HCT116 (cell line): ENCODE results near the gene LCA5L. TPM values are rescaled to one million over a fixed set of nuclear protein-coding genes. Genes with fewer than 3 reads are reported as not detected.

Source experiments
- ATAC-seq: fragments of 200-7000 bp; cut with Tn5 transposase; 2 replicates; pipeline ENCODE4 v1.9.1; 2020; ENCODE audit warnings: mild to moderate bottlenecking, moderate library complexity
- BruUV-seq: library from RNA; stranded (reverse); fragments of 400-500 nt; replicated peaks from 2 replicates; lab custom pipeline; 2021; lab: Mats Ljungman, UMichigan
- CTCF ChIA-PET: fragments of 300-600 bp; sonication (Branson Sonifier 250); formaldehyde crosslinking; loops from one replicate; lab custom pipeline; 2021; ENCODE audit warnings: antibody characterized with exemption; lab: Charles Lee
- POLR2A ChIA-PET: fragments of 300-600, 350-600 bp; sonication (Branson Sonifier 250); formaldehyde crosslinking; loops from one replicate; lab custom pipeline; 2021; ENCODE audit warnings: antibody characterized with exemption; lab: Charles Lee
- RAD21 ChIA-PET, 2 experiments: fragments of 300-600 bp; sonication (Branson Sonifier 250); formaldehyde crosslinking; loops; one replicate each; lab custom pipeline; 2023; ENCODE audit warnings: low total read pairs in 2 of 2; ENCODE audit not compliant: uncharacterized antibody in 2 of 2, unreplicated experiment in 2 of 2, low non-redundant PET in 1 of 2; lab: Charles Lee
- DNase-seq: peaks from one replicate; pipeline ENCODE4 v3.0.0-alpha.2; 2010; ENCODE audit warnings: low read depth, low spot score
- H2AFZ ChIP-seq: fragments of 200-600 bp; shearing (Covaris generic), sonication (generic); 2 replicates; pipeline ENCODE4 v1.6.1; 2017; ENCODE audit warnings: low read depth, mixed run types, mixed read lengths, antibody characterized with exemption, low read length; ENCODE audit not compliant: poor library complexity, severe bottlenecking
- H3K27ac ChIP-seq: 2 replicates; pipeline ENCODE4 v1.5.1; 2012; ENCODE audit warnings: low read depth, low read length
- H3K27me3 ChIP-seq: fragments of 200-600 bp; sonication (generic); 2 replicates; pipeline ENCODE4 v1.6.1; 2016; ENCODE audit warnings: mixed run types, low read length, mixed read lengths; ENCODE audit not compliant: insufficient read depth
- H3K36me3 ChIP-seq, 2 experiments: fragments of 200-500 bp in 1 of 2; fragments of 200-600 bp in 1 of 2; sonication (Bioruptor generic) in 1 of 2; sonication (generic) in 1 of 2; 2 replicates each; pipeline versions ENCODE4 v1.5.1 to v1.6.1; 2014 to 2016; ENCODE audit warnings: low read length in 2 of 2, inconsistent platforms in 1 of 2, mixed read lengths in 1 of 2, mixed run types in 1 of 2; ENCODE audit not compliant: insufficient read depth in 2 of 2, control insufficient read depth in 1 of 2
- H3K4me1 ChIP-seq, 2 experiments: fragments of 200-600 bp in 1 of 2; sonication (generic) in 1 of 2; 2 replicates each; pipeline versions ENCODE4 v1.5.1 to v1.6.1; 2012 to 2017; ENCODE audit warnings: low read length in 2 of 2, inconsistent platforms in 1 of 2, mild to moderate bottlenecking in 1 of 2, mixed read lengths in 1 of 2, mixed run types in 1 of 2, moderate library complexity in 1 of 2; ENCODE audit not compliant: insufficient read depth in 2 of 2, control insufficient read depth in 1 of 2
- H3K4me2 ChIP-seq: fragments of 200-600 bp; sonication (generic); 2 replicates; pipeline ENCODE4 v1.6.1; 2017; ENCODE audit warnings: mixed run types, low read length, mixed read lengths
- H3K4me3 ChIP-seq, 2 experiments: fragments of 200-600 bp in 1 of 2; sonication (generic) in 1 of 2; replicated peaks in 1 of 2; 2 replicates each; pipeline ENCODE4 v1.5.1; 2011 to 2016; ENCODE audit warnings: low read length in 2 of 2, control low read depth in 1 of 2, low read depth in 1 of 2, mild to moderate bottlenecking in 1 of 2, mixed read lengths in 1 of 2, mixed run types in 1 of 2
- H3K79me2 ChIP-seq: fragments of 200-600 bp; sonication (generic); 2 replicates; pipeline ENCODE4 v1.6.1; 2017; ENCODE audit warnings: mild to moderate bottlenecking, mixed run types, low read length, moderate library complexity, mixed read lengths; ENCODE audit not compliant: insufficient read depth
- H3K9ac ChIP-seq: fragments of 200-600 bp; sonication (generic); 2 replicates; pipeline ENCODE4 v1.6.1; 2016; ENCODE audit warnings: low read length, mixed read lengths
- H3K9me2 ChIP-seq: fragments of 200-600 bp; sonication (generic), shearing (Covaris generic); 2 replicates; pipeline ENCODE4 v1.6.1; 2017; ENCODE audit warnings: mixed run types, mild to moderate bottlenecking, moderate library complexity; ENCODE audit not compliant: insufficient read depth
- H3K9me3 ChIP-seq, 2 experiments: fragments of 200-500 bp in 1 of 2; fragments of 200-600 bp in 1 of 2; sonication (Bioruptor generic) in 1 of 2; sonication (generic) in 1 of 2; 2 replicates each; pipeline ENCODE4 v1.6.1; 2014 to 2017; ENCODE audit warnings: low read length in 2 of 2, mixed read lengths in 2 of 2, inconsistent platforms in 1 of 2, low read depth in 1 of 2, mild to moderate bottlenecking in 1 of 2, mixed run types in 1 of 2, moderate library complexity in 1 of 2; ENCODE audit not compliant: control insufficient read depth in 1 of 2, insufficient read depth in 1 of 2
- H4K20me1 ChIP-seq: fragments of 200-600 bp; sonication (generic), shearing (Covaris generic); 2 replicates; pipeline ENCODE4 v1.6.1; 2017; ENCODE audit warnings: mixed run types, mild to moderate bottlenecking, moderate library complexity; ENCODE audit not compliant: insufficient read depth
- CBX3 ChIP-seq: IDR thresholded peaks from 2 replicates; pipeline ENCODE4 v1.6.1; 2012; ENCODE audit warnings: low read depth
- CEBPB ChIP-seq: IDR thresholded peaks from 2 replicates; pipeline ENCODE4 v1.6.1; 2012; ENCODE audit warnings: low read depth
- EGR1 ChIP-seq: IDR thresholded peaks from 2 replicates; pipeline ENCODE4 v1.6.1; 2012; ENCODE audit warnings: low read depth
- ELF1 ChIP-seq: IDR thresholded peaks from 2 replicates; pipeline ENCODE4 v1.6.1; 2012; ENCODE audit warnings: low read depth, borderline replicate concordance
- EZH2 ChIP-seq: fragments of 200-600 bp; sonication (generic); IDR thresholded peaks from 2 replicates; pipeline ENCODE4 v1.6.1; 2017; ENCODE audit warnings: antibody characterized with exemption, mixed run types
- FOSL1 ChIP-seq: IDR thresholded peaks from 2 replicates; pipeline ENCODE4 v1.6.1; 2012; ENCODE audit warnings: low read depth
- JUND ChIP-seq: IDR thresholded peaks from 2 replicates; pipeline ENCODE4 v1.6.1; 2012
- RAD21 ChIP-seq: IDR thresholded peaks from 2 replicates; pipeline ENCODE4 v1.6.1; 2012; ENCODE audit warnings: low read depth, mild to moderate bottlenecking
- SIN3A ChIP-seq: IDR thresholded peaks from 2 replicates; pipeline ENCODE4 v1.6.1; 2012; ENCODE audit warnings: low read depth
- SP1 ChIP-seq: IDR thresholded peaks from 2 replicates; pipeline ENCODE4 v1.6.1; 2012; ENCODE audit warnings: low read depth
- TCF7L2 ChIP-seq: IDR thresholded peaks from 2 replicates; pipeline ENCODE4 v1.7.0; 2011; ENCODE audit warnings: borderline replicate concordance, inconsistent platforms; ENCODE audit not compliant: insufficient read depth, insufficient read length; ENCODE audit errors: extremely low read depth
- ZBTB33 ChIP-seq: IDR thresholded peaks from 2 replicates; pipeline ENCODE4 v1.6.1; 2011; ENCODE audit warnings: mild to moderate bottlenecking, low read length, moderate library complexity; ENCODE audit not compliant: insufficient replicate concordance; ENCODE audit errors: extremely low read depth
- ZFX ChIP-seq: fragments of 450-650 bp; IDR thresholded peaks from 2 replicates; pipeline ENCODE4 v1.6.1; 2017
- ZNF274 ChIP-seq: fragments of 200-500 bp; sonication (Bioruptor generic); IDR thresholded peaks from 2 replicates; pipeline ENCODE4 v1.6.1; 2014; ENCODE audit warnings: mild to moderate bottlenecking, low read depth, low read length, inconsistent platforms
- intact Hi-C: fragments of 100-400 bp; cut with micrococcal nuclease; formaldehyde crosslinking; loops from 2 replicates; pipeline ENCODE4 v1.10.0; 2022
- total RNA-seq: library from RNA; stranded (reverse); gene quantifications from one replicate; pipeline ENCODE4 v1.2.1, GENCODE V29; 2021; ENCODE audit not compliant: unreplicated experiment
- TF ChIP-seq, protein P1 (sequence below): IDR thresholded peaks from 2 replicates; pipeline ENCODE4 v1.6.1; 2012; ENCODE audit warnings: low read depth
- TF ChIP-seq, protein P2 (sequence below): IDR thresholded peaks from 2 replicates; pipeline ENCODE4 v1.6.1; 2012
- TF ChIP-seq, protein P3 (sequence below), 3 experiments: fragments of 200-600 bp in 1 of 3; sonication (generic) in 1 of 3; IDR thresholded peaks in 2 of 3; conservative IDR thresholded peaks in 1 of 3; 2 replicates each; pipeline ENCODE4 v1.5.1; 2012 to 2017; ENCODE audit warnings: low read depth in 2 of 3, low read length in 2 of 3, antibody characterized with exemption in 1 of 3, borderline replicate concordance in 1 of 3, control low read depth in 1 of 3, mild to moderate bottlenecking in 1 of 3, mixed read lengths in 1 of 3, mixed run types in 1 of 3, moderate library complexity in 1 of 3; ENCODE audit not compliant: insufficient read depth in 1 of 3

LCA5L gene
- total RNA-seq, 1 experiment from 2014 or later, result 1.9 TPM

DNA sequence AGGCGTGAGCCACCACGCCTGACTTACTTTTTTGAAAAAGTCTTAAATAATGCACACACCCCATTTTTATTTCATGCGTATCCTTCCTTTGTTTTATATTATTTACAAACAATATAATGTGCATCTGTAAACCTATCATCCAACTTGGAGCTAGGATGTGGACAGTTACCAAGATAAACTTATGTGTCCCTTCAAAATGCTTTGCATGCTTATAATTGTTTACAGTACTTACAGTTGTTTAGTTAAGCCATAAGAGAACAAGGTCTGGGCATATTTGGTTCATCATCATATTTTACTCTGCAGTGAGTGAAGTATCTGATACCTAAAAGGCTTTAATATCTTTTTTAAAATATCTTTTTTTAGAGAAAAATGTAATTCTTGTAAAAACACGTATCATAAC is 80.6 kb downstream of the LCA5L start:
- Histone ChIP-seq H3K4me3 (no peak overlapping the region), H3K9me3 (no peaks in the 10 kb centered on the region), H4K20me1 (no peaks in the 10 kb centered on the region), H3K4me2 (no peak overlapping the region), H3K9me2 (no peaks in the 10 kb centered on the region), H3K4me1 (peaks cover 0 to 5% of the 10 kb centered on the region in 2 experiments; a peak in 1 of 4 replicates), H3K79me2 (no peaks in the 10 kb centered on the region), H3K36me3 (no peaks in the 10 kb centered on the region), H3K27ac (no peak overlapping the region), H2AFZ (no peak overlapping the region), H3K27me3 (no peaks in the 10 kb centered on the region), H3K9ac (no peak overlapping the region)
- TF ChIP-seq EGR1, result no peak
- no peak for TF ChIP-seq CBX3
- TF ChIP-seq, protein P1, sequence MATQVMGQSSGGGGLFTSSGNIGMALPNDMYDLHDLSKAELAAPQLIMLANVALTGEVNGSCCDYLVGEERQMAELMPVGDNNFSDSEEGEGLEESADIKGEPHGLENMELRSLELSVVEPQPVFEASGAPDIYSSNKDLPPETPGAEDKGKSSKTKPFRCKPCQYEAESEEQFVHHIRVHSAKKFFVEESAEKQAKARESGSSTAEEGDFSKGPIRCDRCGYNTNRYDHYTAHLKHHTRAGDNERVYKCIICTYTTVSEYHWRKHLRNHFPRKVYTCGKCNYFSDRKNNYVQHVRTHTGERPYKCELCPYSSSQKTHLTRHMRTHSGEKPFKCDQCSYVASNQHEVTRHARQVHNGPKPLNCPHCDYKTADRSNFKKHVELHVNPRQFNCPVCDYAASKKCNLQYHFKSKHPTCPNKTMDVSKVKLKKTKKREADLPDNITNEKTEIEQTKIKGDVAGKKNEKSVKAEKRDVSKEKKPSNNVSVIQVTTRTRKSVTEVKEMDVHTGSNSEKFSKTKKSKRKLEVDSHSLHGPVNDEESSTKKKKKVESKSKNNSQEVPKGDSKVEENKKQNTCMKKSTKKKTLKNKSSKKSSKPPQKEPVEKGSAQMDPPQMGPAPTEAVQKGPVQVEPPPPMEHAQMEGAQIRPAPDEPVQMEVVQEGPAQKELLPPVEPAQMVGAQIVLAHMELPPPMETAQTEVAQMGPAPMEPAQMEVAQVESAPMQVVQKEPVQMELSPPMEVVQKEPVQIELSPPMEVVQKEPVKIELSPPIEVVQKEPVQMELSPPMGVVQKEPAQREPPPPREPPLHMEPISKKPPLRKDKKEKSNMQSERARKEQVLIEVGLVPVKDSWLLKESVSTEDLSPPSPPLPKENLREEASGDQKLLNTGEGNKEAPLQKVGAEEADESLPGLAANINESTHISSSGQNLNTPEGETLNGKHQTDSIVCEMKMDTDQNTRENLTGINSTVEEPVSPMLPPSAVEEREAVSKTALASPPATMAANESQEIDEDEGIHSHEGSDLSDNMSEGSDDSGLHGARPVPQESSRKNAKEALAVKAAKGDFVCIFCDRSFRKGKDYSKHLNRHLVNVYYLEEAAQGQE, result no peak
- TF ChIP-seq, protein P2, sequence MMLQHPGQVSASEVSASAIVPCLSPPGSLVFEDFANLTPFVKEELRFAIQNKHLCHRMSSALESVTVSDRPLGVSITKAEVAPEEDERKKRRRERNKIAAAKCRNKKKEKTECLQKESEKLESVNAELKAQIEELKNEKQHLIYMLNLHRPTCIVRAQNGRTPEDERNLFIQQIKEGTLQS, result no peak
- TF ChIP-seq ZBTB33, result no peak
- TF ChIP-seq, protein P3, sequence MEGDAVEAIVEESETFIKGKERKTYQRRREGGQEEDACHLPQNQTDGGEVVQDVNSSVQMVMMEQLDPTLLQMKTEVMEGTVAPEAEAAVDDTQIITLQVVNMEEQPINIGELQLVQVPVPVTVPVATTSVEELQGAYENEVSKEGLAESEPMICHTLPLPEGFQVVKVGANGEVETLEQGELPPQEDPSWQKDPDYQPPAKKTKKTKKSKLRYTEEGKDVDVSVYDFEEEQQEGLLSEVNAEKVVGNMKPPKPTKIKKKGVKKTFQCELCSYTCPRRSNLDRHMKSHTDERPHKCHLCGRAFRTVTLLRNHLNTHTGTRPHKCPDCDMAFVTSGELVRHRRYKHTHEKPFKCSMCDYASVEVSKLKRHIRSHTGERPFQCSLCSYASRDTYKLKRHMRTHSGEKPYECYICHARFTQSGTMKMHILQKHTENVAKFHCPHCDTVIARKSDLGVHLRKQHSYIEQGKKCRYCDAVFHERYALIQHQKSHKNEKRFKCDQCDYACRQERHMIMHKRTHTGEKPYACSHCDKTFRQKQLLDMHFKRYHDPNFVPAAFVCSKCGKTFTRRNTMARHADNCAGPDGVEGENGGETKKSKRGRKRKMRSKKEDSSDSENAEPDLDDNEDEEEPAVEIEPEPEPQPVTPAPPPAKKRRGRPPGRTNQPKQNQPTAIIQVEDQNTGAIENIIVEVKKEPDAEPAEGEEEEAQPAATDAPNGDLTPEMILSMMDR (IDR thresholded peaks at IDR 0.05 in 2 of 3, conservative IDR thresholded peaks at IDR 0.05 in 1 of 3; ENCODE audit: borderline replicate concordance in 1 of 3, insufficient read depth in 1 of 3, low read depth in 2 of 3, low read length in 2 of 3), result no peak
- no peak for TF ChIP-seq JUND
- TF ChIP-seq ELF1, result no peak
- no peak for TF ChIP-seq FOSL1
- no peak for TF ChIP-seq CEBPB
- TF ChIP-seq ZNF274, result no peak
- no peak for TF ChIP-seq SP1
- TF ChIP-seq SIN3A, result no peak
- TF ChIP-seq ZFX, result no peak
- TF ChIP-seq TCF7L2, result no peak
- no peak for TF ChIP-seq EZH2
- TF ChIP-seq RAD21, result no peak
- BruUV-seq, result no TSS peak
- POLR2A ChIA-PET, result no interaction called here
- CTCF ChIA-PET, result no interaction called here
- ATAC-seq, result no peak
- DNase-seq, result no peak
- RAD21 ChIA-PET, result interaction anchor here in 1 of 2 experiments (0.6 kb wide), 1 partner anchor 52 kb away, joined by 4 read pairs; no protein-coding TSS in a partner anchor
- intact Hi-C loops, result no loop called here
